HG03097 (cell line): ENCODE measurements around the gene ARHGEF11.

Source experiments
- ATAC-seq: cut with Tn5 transposase; IDR thresholded peaks from one replicate; pipeline ENCODE4 v1.9.1; 2021; ENCODE audit not compliant: unreplicated experiment, low FRiP score

ARHGEF11 gene

GRCh38 chr1:156914440-156914856, 131.1 kb downstream of the ARHGEF11 start:
- ATAC-seq: no peak

- ATAC-seq: no peak
Observed at GRCh38 chr1:156913809-156914387, 131.6 kb downstream of the ARHGEF11 start.

- no peak for ATAC-seq
Observed at GRCh38 chr1:156912861-156913808, 132.4 kb downstream of the ARHGEF11 start.

DNA sequence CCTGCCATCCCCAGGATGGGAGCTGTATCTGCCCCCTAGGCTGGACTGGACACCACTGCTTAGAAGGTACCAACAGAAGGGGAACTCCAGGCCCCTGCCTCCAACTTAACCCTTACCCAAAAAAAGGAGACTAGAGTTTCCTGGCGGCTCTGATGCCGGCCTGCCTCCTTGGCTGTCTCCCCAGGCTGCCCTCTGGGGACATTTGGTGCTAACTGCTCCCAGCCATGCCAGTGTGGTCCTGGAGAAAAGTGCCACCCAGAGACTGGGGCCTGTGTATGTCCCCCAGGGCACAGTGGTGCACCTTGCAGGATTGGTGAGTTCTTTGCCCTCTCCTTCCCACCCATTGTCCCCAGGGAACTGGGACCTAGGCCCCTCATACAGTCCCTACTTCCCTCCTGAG, 133.2 kb downstream of the ARHGEF11 start:
- no peak for ATAC-seq

- no peak for ATAC-seq
Observed at GRCh38 chr1:156911577-156912298, 133.8 kb downstream of the ARHGEF11 start.

- no peak for ATAC-seq
Observed at GRCh38 chr1:156910309-156910782, 135.2 kb downstream of the ARHGEF11 start.

GRCh38 chr1:156909671-156910070, 135.9 kb downstream of the ARHGEF11 start:
- ATAC-seq: no peak

GRCh38 chr1:156908955-156909354, 136.6 kb downstream of the ARHGEF11 start:
- no peak for ATAC-seq

GRCh38 chr1:156908541-156908940, 137.0 kb downstream of the ARHGEF11 start:
- no peak for ATAC-seq

GRCh38 chr1:156906206-156906906, 139.2 kb downstream of the ARHGEF11 start:
- ATAC-seq: no peak

- no peak for ATAC-seq
Observed at GRCh38 chr1:156905651-156906050, 139.9 kb downstream of the ARHGEF11 start.

- no peak for ATAC-seq
Observed at GRCh38 chr1:156905176-156905575, 140.4 kb downstream of the ARHGEF11 start.

DNA sequence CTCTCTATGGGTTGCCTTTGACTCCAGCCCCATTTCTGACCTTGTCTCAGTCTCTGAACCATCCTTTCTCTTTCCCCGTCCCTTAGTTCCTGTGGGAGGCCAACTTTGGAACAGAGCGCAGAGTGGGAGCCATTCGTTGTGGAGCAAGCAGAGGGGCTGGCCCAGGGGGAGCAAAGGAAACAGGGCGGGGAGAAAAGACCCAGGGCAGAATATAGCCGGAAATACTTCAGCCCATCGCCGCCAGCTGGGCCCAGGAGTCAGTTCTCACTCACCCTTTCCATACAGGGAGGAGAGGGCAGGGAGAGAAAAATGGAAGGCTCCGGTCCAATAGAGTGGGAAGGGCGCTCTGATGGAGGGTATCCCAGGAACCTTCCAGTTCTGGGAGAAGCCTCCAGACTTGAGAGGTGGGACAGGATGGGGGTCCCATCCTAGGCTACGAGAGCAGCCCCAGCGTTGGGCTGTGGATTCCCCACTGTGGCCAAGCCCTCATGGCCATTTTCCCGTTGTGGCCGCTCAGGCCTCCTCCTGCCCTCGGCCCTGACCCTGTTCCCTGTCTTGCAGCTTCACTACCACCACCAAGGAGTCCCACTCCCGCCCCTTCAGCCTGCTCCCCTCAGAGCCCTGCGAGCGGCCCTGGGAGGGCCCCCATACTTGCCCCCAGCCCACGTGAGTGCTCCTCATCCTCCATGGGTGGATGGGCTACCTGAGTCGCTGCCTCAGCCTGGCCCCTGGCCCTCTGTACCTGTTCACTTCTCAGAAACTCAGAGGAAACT, 141.2 kb downstream of the ARHGEF11 start:
- no peak for ATAC-seq

DNA sequence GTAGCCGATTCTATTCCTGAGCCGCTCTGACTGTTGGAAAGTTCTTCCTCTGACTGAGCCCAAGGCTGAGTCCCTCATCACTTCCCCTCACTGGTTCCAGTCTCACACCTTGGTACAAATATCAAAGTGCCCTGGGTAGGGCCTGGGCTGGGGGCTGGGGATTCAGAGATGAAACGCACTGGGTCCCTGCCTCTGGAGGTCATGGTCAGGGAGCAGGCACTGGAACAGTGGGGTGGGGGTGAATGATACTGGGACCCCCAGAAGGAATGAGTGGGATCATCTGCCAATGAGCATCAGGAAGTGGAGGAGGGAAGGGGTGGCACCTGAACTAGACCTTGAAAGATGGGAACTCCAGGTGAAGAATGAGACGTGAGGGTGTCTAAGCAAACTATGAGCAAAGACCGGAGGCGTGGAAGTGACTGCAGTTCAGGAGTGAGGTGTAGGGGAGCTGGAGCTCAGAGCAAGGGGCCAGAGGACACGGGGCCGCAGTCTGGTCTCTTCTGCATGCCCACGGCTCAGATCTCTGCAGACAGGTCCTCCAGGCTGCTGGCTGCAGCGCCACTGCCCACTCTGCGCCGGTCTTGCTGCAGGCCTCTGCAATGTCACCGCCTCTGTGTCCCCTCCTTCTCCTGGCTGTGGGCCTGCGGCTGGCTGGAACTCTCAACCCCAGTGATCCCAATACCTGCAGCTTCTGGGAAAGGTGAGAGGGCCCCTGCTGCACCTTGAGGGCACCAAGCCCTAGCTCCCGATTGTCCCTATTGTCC, 142.0 kb downstream of the ARHGEF11 start:
- ATAC-seq: no peak

- no peak for ATAC-seq
Observed at GRCh38 chr1:156901966-156902915, 143.3 kb downstream of the ARHGEF11 start.

DNA sequence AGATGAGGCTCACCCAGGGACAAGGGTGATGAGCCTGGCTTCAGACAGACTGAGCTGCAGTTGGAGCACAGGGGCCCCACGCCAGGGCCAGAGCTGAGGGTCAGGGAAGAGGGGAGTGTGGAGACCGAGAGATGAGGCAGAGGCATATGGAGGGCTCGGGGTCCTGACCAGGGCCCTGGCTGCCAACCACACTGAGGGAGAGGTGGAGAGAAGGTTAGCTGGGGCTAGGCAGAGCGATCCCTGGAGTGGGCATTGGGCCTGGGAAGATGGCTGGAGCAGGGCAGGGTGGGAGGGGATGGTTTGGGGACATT, 144.0 kb downstream of the ARHGEF11 start:
- ATAC-seq: no peak

GRCh38 chr1:156900896-156901589, 144.5 kb downstream of the ARHGEF11 start:
- ATAC-seq: no peak
